NCI-H748 (cell line): ENCODE data around the gene PSMB5.

ENCODE experiments used
- DNase-seq: peaks from one replicate; lab custom pipeline; 2025; ENCODE audit not compliant: unreplicated experiment; lab: John Stamatoyannopoulos, UW

The PSMB5 gene

GRCh38 chr14:22996768-22997654, 37.7 kb downstream of the PSMB5 start:
- no peak for DNase-seq

- no peak for DNase-seq
These were observed 38.6 kb downstream of the PSMB5 start for GRCh38 chr14:22995889-22996625.

GRCh38 chr14:22994762-22995275, 39.9 kb downstream of the PSMB5 start:
- DNase-seq = peak; percentile 29

- no peak for DNase-seq
These were observed 41.2 kb downstream of the PSMB5 start for GRCh38 chr14:22993517-22993916.

GRCh38 chr14:22991852-22992251, 42.8 kb downstream of the PSMB5 start:
- no peak for DNase-seq

- DNase-seq = no peak
These were observed 47.4 kb downstream of the PSMB5 start for GRCh38 chr14:22987291-22987690.

- DNase-seq = peak; percentile 79
These were observed 48.1 kb downstream of the PSMB5 start for GRCh38 chr14:22986508-22987054.

GRCh38 chr14:22985894-22986507, 48.7 kb downstream of the PSMB5 start:
- DNase-seq = no peak

- DNase-seq = no peak
These were observed 49.6 kb downstream of the PSMB5 start for GRCh38 chr14:22984959-22985658.

GRCh38 chr14:22982477-22983245, 52.0 kb downstream of the PSMB5 start, which contains the start of gene AJUBA:
Gene AJUBA, minus strand, starts transcription at chr14:22982551. Its CDS starts 285 bp downstream, at chr14:22982266.
- peak; percentile 79 for DNase-seq

- DNase-seq = peak; percentile 29
These were observed 52.7 kb downstream of the PSMB5 start for GRCh38 chr14:22981876-22982476.

- DNase-seq = peak; percentile 23
These were observed 53.4 kb downstream of the PSMB5 start for GRCh38 chr14:22981090-22981875.

GRCh38 chr14:22980672-22981089, 54.0 kb downstream of the PSMB5 start:
- peak; percentile 38 for DNase-seq

- no peak for DNase-seq
These were observed 54.8 kb downstream of the PSMB5 start for GRCh38 chr14:22979748-22980392.

GRCh38 chr14:22978981-22979671, 55.6 kb downstream of the PSMB5 start:
- DNase-seq = no peak

GRCh38 chr14:22978487-22978837, 56.2 kb downstream of the PSMB5 start:
- no peak for DNase-seq

- DNase-seq = no peak
These were observed 56.8 kb downstream of the PSMB5 start for GRCh38 chr14:22977684-22978486.
